GM23338 (cell line): ENCODE data around the gene RAD23B. TPM values are rescaled to one million over a fixed set of nuclear protein-coding genes. Genes with fewer than 3 reads are reported as not detected.

Experiments
- ATAC-seq: fragments of 200-7000 bp; cut with Tn5 transposase; 3 replicates; pipeline ENCODE4 v1.9.1; 2020
- DNase-seq: peaks from one replicate; pipeline ENCODE4 v3.0.0-alpha.2; 2015; ENCODE audit warnings: low spot score
- H2AFZ ChIP-seq: fragments of 200-600 bp; sonication (generic); 2 replicates; pipeline ENCODE4 v1.8.0; 2016; ENCODE audit warnings: antibody characterized with exemption, mild to moderate bottlenecking, moderate library complexity
- H3F3A ChIP-seq: fragments of 200-600 bp; sonication (generic); replicated peaks from 2 replicates; pipeline ENCODE4 v1.8.0; 2017; ENCODE audit warnings: antibody characterized with exemption, mixed run types, low read depth
- H3K27ac ChIP-seq: fragments of 200-600 bp; sonication (generic); 2 replicates; pipeline ENCODE4 v1.6.1; 2016; ENCODE audit warnings: low read depth
- H3K27me3 ChIP-seq: fragments of 200-600 bp; sonication (generic); 2 replicates; pipeline ENCODE4 v1.8.0; 2016; ENCODE audit warnings: mild to moderate bottlenecking, mixed run types, moderate library complexity; ENCODE audit not compliant: insufficient read depth
- H3K36me3 ChIP-seq: fragments of 200-600 bp; sonication (generic); 2 replicates; pipeline ENCODE4 v1.8.0; 2016; ENCODE audit warnings: mild to moderate bottlenecking; ENCODE audit not compliant: insufficient read depth
- H3K4me1 ChIP-seq: fragments of 200-600 bp; sonication (generic); 2 replicates; pipeline ENCODE4 v1.8.0; 2016; ENCODE audit warnings: mild to moderate bottlenecking, moderate library complexity; ENCODE audit not compliant: insufficient read depth
- H3K4me2 ChIP-seq: fragments of 200-600 bp; sonication (generic); 2 replicates; pipeline ENCODE4 v1.7.1; 2017; ENCODE audit warnings: mixed run types
- H3K4me3 ChIP-seq: fragments of 200-600 bp; sonication (generic); 2 replicates; pipeline ENCODE4 v1.6.1; 2016; ENCODE audit warnings: mixed run types
- H3K79me2 ChIP-seq: fragments of 200-600 bp; sonication (generic); replicated peaks from 2 replicates; pipeline ENCODE4 v1.8.0; 2017; ENCODE audit warnings: mild to moderate bottlenecking; ENCODE audit not compliant: insufficient read depth
- H3K9me2 ChIP-seq: fragments of 200-600 bp; sonication (generic); 2 replicates; pipeline ENCODE4 v1.8.0; 2017; ENCODE audit not compliant: insufficient read depth
- H4K20me1 ChIP-seq: fragments of 200-600 bp; sonication (generic); replicated peaks from 2 replicates; pipeline ENCODE4 v1.8.0; 2017; ENCODE audit warnings: mild to moderate bottlenecking; ENCODE audit not compliant: insufficient read depth
- H3K27ac Mint-ChIP-seq: 2 replicates; pipeline ENCODE4 v1.8.0; 2020; ENCODE audit warnings: inconsistent platforms, mild to moderate bottlenecking, moderate library complexity, mixed read lengths
- H3K27me3 Mint-ChIP-seq: 3 replicates; pipeline ENCODE4 v1.8.0; 2022; ENCODE audit warnings: low read depth, mild to moderate bottlenecking, moderate library complexity, mixed read lengths, inconsistent platforms; ENCODE audit not compliant: insufficient read depth, poor library complexity
- H3K36me3 Mint-ChIP-seq: 3 replicates; pipeline ENCODE4 v1.8.0; 2021; ENCODE audit warnings: low read depth, mild to moderate bottlenecking, inconsistent platforms, moderate library complexity, mixed read lengths
- H3K4me1 Mint-ChIP-seq: 3 replicates; pipeline ENCODE4 v1.8.0; 2020; ENCODE audit warnings: mild to moderate bottlenecking, inconsistent platforms, mixed read lengths
- H3K4me3 Mint-ChIP-seq: 3 replicates; pipeline ENCODE4 v1.8.0; 2021; ENCODE audit warnings: moderate library complexity, mild to moderate bottlenecking, inconsistent platforms, mixed read lengths
- H3K9me3 Mint-ChIP-seq: 3 replicates; pipeline ENCODE4 v1.8.0; 2020; ENCODE audit warnings: moderate library complexity, mild to moderate bottlenecking, inconsistent platforms, mixed read lengths
- CREB1 ChIP-seq: fragments of 250-450 bp; sonication (Bioruptor Pico); IDR thresholded peaks from 2 replicates; pipeline ENCODE4 v1.5.0; 2020; ENCODE audit warnings: low read depth, mild to moderate bottlenecking, moderate library complexity
- CTCF ChIP-seq, 2 experiments: fragments of 200-600 bp in 1 of 2; sonication (generic) in 1 of 2; conservative IDR thresholded peaks; 2 replicates each; pipeline versions ENCODE4 v1.5.1 to v1.6.1; 2016 to 2017; ENCODE audit warnings: antibody characterized with exemption in 2 of 2, low read depth in 2 of 2, mild to moderate bottlenecking in 2 of 2, moderate library complexity in 1 of 2
- EZH2 ChIP-seq: fragments of 200-600 bp; sonication (generic); IDR thresholded peaks from one replicate; pipeline ENCODE4 v1.8.0; 2017; ENCODE audit warnings: antibody characterized with exemption, mild to moderate bottlenecking, low read depth; ENCODE audit not compliant: unreplicated experiment
- EZH2phosphoT487 ChIP-seq: fragments of 200-600 bp; sonication (generic); IDR thresholded peaks from one replicate; pipeline ENCODE4 v1.8.1; 2018; ENCODE audit warnings: antibody characterized with exemption; ENCODE audit not compliant: unreplicated experiment
- NANOG ChIP-seq: IDR thresholded peaks from 2 replicates; pipeline ENCODE4 v1.6.1; 2016; ENCODE audit warnings: antibody characterized with exemption, borderline replicate concordance
- POLR2AphosphoS5 ChIP-seq: IDR thresholded peaks from 2 replicates; pipeline ENCODE4 v1.6.1; 2016; ENCODE audit warnings: antibody characterized with exemption, low read depth
- STAT1 ChIP-seq: IDR thresholded peaks from one replicate; pipeline ENCODE4 v1.6.1; 2016; ENCODE audit warnings: antibody characterized with exemption; ENCODE audit not compliant: unreplicated experiment
- ZNF114 ChIP-seq: fragments of 250-450 bp; sonication (Bioruptor Pico); IDR thresholded peaks from 2 replicates; pipeline ENCODE4 v1.5.0; 2020; ENCODE audit warnings: mild to moderate bottlenecking, moderate library complexity
- ZNF331 ChIP-seq: fragments of 250-450 bp; sonication (Bioruptor Pico); IDR thresholded peaks from 2 replicates; pipeline ENCODE4 v1.5.0; 2020; ENCODE audit warnings: low read depth, mild to moderate bottlenecking, moderate library complexity
- polyA plus RNA-seq: library from polyadenylated mRNA; unstranded; fragments of >200 nt; fragmentation: Nextera tagmentation; extraction: Ambion mirVana; gene quantifications from 2 replicates; pipeline ENCODE4 v1.2.1, GENCODE V29; 2016
- total RNA-seq: library from RNA; depleted of rRNA; stranded (reverse); fragments of >200 nt; shearing (Covaris generic); gene quantifications from 2 replicates; pipeline ENCODE4 v1.2.3, GENCODE V29; 2014
- TF ChIP-seq, protein P1 (sequence below): fragments of 250-450 bp; sonication (Bioruptor Pico); IDR thresholded peaks from 2 replicates; pipeline ENCODE4 v1.5.0; 2020; ENCODE audit warnings: mild to moderate bottlenecking, moderate library complexity
- TF ChIP-seq, protein P2 (sequence below): IDR thresholded peaks from one replicate; pipeline ENCODE4 v1.6.1; 2018; ENCODE audit warnings: antibody characterized with exemption; ENCODE audit not compliant: unreplicated experiment
- TF ChIP-seq, protein P3 (sequence below): IDR thresholded peaks from 2 replicates; pipeline ENCODE4 v1.6.1; 2016; ENCODE audit warnings: antibody characterized with exemption

The RAD23B gene
- total and polyA plus RNA-seq, 2 experiments from 2014 or later = 31.1 to 137 TPM

DNA sequence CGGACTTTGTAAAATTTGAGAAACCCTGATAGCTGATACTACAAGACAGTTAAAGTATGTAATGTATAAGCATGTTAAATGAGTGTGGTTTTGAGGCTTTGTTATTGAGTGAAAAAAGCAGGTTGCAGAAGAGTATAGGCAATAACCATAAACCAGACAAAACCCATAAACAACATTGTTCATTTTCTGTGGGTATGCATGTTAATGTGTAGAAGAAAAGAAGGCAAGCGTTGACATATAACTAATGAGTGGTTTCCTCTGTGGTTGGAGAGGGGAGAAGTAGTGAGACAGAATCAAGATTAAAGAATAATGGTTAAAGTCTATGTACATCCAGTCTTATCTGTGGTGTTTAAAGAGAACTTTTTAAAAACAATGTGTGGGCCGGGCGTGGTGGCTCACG is 26.2 kb downstream of the RAD23B start:
- peaks cover 98% of the 10 kb centered on the region for H3K79me2 ChIP-seq
- Mint-ChIP-seq H3K27ac (no peak overlapping the region), H3K9me3 (no peaks in the 10 kb centered on the region)

More for the DNA sequence above, 26.2 kb downstream of the RAD23B start:
- Mint-ChIP-seq H3K36me3 (peaks cover 72% of the 10 kb centered on the region), H3K4me1 (peaks cover 3% of the 10 kb centered on the region; the same call in 1 of the 3 replicates), H3K4me3 (no peak overlapping the region), H3K27me3 (peaks cover 5% of the 10 kb centered on the region)
- no peak overlapping the region for H3K4me2 ChIP-seq
- peaks cover 46% of the 10 kb centered on the region for H3K36me3 ChIP-seq
- no peaks in the 10 kb centered on the region for H3K27me3 ChIP-seq
- H3K4me1 ChIP-seq = no peaks in the 10 kb centered on the region
- H4K20me1 ChIP-seq = peaks cover 72% of the 10 kb centered on the region
- H2AFZ ChIP-seq = no peak overlapping the region
- ATAC-seq = no peak
- no peaks in the 10 kb centered on the region for H3K9me2 ChIP-seq
- no peaks in the 10 kb centered on the region for H3F3A ChIP-seq
- no peak for DNase-seq
- H3K27ac ChIP-seq = no peak overlapping the region
- no peak overlapping the region for H3K4me3 ChIP-seq
- TF ChIP-seq ZNF331 (CRISPR knock-in tag) = no peak
- TF ChIP-seq CTCF (conservative IDR thresholded peaks at IDR 0.05; ENCODE audit: low read depth in 2 of 2) = no peak
- TF ChIP-seq CREB1 (CRISPR knock-in tag) = no peak
- no peak for TF ChIP-seq STAT1
- TF ChIP-seq, protein P1, sequence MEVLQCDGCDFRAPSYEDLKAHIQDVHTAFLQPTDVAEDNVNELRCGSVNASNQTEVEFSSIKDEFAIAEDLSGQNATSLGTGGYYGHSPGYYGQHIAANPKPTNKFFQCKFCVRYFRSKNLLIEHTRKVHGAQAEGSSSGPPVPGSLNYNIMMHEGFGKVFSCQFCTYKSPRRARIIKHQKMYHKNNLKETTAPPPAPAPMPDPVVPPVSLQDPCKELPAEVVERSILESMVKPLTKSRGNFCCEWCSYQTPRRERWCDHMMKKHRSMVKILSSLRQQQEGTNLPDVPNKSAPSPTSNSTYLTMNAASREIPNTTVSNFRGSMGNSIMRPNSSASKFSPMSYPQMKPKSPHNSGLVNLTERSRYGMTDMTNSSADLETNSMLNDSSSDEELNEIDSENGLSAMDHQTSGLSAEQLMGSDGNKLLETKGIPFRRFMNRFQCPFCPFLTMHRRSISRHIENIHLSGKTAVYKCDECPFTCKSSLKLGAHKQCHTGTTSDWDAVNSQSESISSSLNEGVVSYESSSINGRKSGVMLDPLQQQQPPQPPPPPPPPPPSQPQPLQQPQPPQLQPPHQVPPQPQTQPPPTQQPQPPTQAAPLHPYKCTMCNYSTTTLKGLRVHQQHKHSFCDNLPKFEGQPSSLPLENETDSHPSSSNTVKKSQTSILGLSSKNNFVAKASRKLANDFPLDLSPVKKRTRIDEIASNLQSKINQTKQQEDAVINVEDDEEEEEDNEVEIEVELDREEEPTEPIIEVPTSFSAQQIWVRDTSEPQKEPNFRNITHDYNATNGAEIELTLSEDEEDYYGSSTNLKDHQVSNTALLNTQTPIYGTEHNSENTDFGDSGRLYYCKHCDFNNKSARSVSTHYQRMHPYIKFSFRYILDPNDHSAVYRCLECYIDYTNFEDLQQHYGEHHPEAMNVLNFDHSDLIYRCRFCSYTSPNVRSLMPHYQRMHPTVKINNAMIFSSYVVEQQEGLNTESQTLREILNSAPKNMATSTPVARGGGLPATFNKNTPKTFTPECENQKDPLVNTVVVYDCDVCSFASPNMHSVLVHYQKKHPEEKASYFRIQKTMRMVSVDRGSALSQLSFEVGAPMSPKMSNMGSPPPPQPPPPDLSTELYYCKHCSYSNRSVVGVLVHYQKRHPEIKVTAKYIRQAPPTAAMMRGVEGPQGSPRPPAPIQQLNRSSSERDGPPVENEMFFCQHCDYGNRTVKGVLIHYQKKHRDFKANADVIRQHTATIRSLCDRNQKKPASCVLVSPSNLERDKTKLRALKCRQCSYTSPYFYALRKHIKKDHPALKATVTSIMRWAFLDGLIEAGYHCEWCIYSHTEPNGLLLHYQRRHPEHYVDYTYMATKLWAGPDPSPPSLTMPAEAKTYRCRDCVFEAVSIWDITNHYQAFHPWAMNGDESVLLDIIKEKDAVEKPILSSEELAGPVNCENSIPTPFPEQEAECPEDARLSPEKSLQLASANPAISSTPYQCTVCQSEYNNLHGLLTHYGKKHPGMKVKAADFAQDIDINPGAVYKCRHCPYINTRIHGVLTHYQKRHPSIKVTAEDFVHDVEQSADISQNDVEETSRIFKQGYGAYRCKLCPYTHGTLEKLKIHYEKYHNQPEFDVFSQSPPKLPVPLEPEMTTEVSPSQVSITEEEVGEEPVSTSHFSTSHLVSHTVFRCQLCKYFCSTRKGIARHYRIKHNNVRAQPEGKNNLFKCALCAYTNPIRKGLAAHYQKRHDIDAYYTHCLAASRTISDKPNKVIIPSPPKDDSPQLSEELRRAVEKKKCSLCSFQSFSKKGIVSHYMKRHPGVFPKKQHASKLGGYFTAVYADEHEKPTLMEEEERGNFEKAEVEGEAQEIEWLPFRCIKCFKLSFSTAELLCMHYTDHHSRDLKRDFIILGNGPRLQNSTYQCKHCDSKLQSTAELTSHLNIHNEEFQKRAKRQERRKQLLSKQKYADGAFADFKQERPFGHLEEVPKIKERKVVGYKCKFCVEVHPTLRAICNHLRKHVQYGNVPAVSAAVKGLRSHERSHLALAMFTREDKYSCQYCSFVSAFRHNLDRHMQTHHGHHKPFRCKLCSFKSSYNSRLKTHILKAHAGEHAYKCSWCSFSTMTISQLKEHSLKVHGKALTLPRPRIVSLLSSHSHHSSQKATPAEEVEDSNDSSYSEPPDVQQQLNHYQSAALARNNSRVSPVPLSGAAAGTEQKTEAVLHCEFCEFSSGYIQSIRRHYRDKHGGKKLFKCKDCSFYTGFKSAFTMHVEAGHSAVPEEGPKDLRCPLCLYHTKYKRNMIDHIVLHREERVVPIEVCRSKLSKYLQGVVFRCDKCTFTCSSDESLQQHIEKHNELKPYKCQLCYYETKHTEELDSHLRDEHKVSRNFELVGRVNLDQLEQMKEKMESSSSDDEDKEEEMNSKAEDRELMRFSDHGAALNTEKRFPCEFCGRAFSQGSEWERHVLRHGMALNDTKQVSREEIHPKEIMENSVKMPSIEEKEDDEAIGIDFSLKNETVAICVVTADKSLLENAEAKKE (CRISPR knock-in tag) = no peak
- no peak for TF ChIP-seq EZH2
- TF ChIP-seq EZH2phosphoT487 = no peak
- TF ChIP-seq, protein P2, sequence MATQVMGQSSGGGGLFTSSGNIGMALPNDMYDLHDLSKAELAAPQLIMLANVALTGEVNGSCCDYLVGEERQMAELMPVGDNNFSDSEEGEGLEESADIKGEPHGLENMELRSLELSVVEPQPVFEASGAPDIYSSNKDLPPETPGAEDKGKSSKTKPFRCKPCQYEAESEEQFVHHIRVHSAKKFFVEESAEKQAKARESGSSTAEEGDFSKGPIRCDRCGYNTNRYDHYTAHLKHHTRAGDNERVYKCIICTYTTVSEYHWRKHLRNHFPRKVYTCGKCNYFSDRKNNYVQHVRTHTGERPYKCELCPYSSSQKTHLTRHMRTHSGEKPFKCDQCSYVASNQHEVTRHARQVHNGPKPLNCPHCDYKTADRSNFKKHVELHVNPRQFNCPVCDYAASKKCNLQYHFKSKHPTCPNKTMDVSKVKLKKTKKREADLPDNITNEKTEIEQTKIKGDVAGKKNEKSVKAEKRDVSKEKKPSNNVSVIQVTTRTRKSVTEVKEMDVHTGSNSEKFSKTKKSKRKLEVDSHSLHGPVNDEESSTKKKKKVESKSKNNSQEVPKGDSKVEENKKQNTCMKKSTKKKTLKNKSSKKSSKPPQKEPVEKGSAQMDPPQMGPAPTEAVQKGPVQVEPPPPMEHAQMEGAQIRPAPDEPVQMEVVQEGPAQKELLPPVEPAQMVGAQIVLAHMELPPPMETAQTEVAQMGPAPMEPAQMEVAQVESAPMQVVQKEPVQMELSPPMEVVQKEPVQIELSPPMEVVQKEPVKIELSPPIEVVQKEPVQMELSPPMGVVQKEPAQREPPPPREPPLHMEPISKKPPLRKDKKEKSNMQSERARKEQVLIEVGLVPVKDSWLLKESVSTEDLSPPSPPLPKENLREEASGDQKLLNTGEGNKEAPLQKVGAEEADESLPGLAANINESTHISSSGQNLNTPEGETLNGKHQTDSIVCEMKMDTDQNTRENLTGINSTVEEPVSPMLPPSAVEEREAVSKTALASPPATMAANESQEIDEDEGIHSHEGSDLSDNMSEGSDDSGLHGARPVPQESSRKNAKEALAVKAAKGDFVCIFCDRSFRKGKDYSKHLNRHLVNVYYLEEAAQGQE = no peak
- TF ChIP-seq ZNF114 (CRISPR knock-in tag) = no peak
- no peak for TF ChIP-seq POLR2AphosphoS5
- TF ChIP-seq NANOG = no peak
- TF ChIP-seq, protein P3, sequence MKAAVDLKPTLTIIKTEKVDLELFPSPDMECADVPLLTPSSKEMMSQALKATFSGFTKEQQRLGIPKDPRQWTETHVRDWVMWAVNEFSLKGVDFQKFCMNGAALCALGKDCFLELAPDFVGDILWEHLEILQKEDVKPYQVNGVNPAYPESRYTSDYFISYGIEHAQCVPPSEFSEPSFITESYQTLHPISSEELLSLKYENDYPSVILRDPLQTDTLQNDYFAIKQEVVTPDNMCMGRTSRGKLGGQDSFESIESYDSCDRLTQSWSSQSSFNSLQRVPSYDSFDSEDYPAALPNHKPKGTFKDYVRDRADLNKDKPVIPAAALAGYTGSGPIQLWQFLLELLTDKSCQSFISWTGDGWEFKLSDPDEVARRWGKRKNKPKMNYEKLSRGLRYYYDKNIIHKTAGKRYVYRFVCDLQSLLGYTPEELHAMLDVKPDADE = no peak
